ENCODE results near the gene PDE3B. TPM values are rescaled to one million over a fixed set of nuclear protein-coding genes. Genes with fewer than 3 reads are reported as not detected.

The PDE3B gene
- total RNA-seq, 2 donors from 2014 or later = 17.4 to 64.6 TPM

DNA sequence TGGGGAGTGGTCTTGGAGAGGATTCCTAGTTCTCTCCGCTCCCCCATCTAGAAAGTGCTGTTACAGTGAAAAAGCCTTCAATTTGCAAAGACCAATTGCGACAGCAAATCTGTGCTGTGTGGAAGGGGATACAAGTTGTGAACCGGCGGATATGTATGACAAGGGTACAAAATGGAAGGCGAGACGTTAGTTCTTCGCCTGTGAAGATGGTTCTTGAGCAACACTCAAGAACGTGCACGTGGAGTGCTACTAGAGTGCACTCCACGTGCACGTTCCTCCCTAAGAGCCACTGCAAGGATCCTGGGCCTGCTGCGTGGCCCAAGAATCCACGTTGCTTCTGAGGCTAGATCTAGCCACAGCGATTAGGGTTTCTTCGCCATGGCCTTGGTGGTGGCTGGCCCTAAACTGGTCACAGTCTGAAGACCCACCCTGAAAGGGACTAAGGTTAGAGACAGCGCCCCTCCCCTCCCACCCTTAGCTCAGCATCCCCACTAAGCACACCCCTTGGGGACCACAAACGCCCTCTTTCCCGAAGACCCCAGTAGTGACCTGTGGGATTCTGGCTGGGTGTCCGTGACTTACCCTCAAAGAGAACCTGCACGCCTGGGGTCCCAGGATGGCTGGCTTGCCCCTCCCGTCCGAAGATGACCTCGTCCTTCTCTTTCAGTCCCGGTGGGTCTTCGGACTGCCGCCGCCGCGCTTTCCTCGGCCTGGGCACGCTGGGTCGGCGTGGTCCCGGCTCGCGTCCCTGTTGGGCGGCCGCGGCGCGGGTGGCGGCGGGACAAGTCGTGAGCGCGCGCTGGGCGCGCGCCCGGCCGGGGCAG, 519 bp upstream of the PDE3B start:
- ATAC-seq (no peak), DNase-seq (peak in 2 of 4 donors; percentile 10 to 11)
- H3K27me3 ChIP-seq = no peaks in the 10 kb centered on the region
- H3K36me3 ChIP-seq (replicated peaks in 1 of 2; ENCODE audit: insufficient read depth in 1 of 2, low read depth in 2 of 2) = no peaks in the 10 kb centered on the region
- peak overlapping the region in 1 of 2 donors; percentile 15 for H3K4me3 ChIP-seq
- H3K4me1 ChIP-seq = peaks cover 19% of the 10 kb centered on the region
- whole genome bisulfite sequencing, 2 donors = 23 to 72% methylated on average over 13 to 52 of the region's 52 CpGs
- no peaks in the 10 kb centered on the region for H3K9me3 ChIP-seq
- TF ChIP-seq POLR2A (IDR thresholded peaks at IDR 0.05) = no peak
- TF ChIP-seq, protein P1, sequence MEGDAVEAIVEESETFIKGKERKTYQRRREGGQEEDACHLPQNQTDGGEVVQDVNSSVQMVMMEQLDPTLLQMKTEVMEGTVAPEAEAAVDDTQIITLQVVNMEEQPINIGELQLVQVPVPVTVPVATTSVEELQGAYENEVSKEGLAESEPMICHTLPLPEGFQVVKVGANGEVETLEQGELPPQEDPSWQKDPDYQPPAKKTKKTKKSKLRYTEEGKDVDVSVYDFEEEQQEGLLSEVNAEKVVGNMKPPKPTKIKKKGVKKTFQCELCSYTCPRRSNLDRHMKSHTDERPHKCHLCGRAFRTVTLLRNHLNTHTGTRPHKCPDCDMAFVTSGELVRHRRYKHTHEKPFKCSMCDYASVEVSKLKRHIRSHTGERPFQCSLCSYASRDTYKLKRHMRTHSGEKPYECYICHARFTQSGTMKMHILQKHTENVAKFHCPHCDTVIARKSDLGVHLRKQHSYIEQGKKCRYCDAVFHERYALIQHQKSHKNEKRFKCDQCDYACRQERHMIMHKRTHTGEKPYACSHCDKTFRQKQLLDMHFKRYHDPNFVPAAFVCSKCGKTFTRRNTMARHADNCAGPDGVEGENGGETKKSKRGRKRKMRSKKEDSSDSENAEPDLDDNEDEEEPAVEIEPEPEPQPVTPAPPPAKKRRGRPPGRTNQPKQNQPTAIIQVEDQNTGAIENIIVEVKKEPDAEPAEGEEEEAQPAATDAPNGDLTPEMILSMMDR (IDR thresholded peaks at IDR 0.05) = no peak
- intact Hi-C loops (cut with DNase I) = no loop called here
- H3K27ac ChIP-seq = peak overlapping the region in 3 of 4 donors; percentile 89 to 95 (median 92)

DNA sequence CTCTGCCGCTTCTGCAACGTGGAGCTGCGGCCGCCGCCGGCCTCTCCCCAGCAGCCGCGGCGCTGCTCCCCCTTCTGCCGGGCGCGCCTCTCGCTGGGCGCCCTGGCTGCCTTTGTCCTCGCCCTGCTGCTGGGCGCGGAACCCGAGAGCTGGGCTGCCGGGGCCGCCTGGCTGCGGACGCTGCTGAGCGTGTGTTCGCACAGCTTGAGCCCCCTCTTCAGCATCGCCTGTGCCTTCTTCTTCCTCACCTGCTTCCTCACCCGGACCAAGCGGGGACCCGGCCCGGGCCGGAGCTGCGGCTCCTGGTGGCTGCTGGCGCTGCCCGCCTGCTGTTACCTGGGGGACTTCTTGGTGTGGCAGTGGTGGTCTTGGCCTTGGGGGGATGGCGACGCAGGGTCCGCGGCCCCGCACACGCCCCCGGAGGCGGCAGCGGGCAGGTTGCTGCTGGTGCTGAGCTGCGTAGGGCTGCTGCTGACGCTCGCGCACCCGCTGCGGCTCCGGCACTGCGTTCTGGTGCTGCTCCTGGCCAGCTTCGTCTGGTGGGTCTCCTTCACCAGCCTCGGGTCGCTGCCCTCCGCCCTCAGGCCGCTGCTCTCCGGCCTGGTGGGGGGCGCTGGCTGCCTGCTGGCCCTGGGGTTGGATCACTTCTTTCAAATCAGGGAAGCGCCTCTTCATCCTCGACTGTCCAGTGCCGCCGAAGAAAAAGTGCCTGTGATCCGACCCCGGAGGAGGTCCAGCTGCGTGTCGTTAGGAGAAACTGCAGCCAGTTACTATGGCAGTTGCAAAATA, 816 bp downstream of the PDE3B start:
- intact Hi-C loops (cut with DNase I) = no loop called here
- peak; percentile 71 for ATAC-seq
- Histone ChIP-seq H3K27me3 (no peaks in the 10 kb centered on the region), H3K4me3 (peak overlapping the region; percentile 88 to 96), H3K9me3 (no peaks in the 10 kb centered on the region), H3K4me1 (peaks cover 19% of the 10 kb centered on the region), H3K27ac (peak overlapping the region; percentile 74 to 95 (median 90)), H3K36me3 (replicated peaks in 1 of 2; ENCODE audit: insufficient read depth in 1 of 2, low read depth in 2 of 2) (no peaks in the 10 kb centered on the region)
- TF ChIP-seq POLR2A (IDR thresholded peaks at IDR 0.05) = peak; percentile 27 to 56 (median 45)
- TF ChIP-seq, protein P1 (IDR thresholded peaks at IDR 0.05) = peak in 3 of 7 experiments; percentile 12 to 30 (median 13)
- 0% methylated on average over 2 to 65 of the region's 65 CpGs for WGBS, 2 donors
- DNase-seq = peak; percentile 45 to 61 (median 51)

DNA sequence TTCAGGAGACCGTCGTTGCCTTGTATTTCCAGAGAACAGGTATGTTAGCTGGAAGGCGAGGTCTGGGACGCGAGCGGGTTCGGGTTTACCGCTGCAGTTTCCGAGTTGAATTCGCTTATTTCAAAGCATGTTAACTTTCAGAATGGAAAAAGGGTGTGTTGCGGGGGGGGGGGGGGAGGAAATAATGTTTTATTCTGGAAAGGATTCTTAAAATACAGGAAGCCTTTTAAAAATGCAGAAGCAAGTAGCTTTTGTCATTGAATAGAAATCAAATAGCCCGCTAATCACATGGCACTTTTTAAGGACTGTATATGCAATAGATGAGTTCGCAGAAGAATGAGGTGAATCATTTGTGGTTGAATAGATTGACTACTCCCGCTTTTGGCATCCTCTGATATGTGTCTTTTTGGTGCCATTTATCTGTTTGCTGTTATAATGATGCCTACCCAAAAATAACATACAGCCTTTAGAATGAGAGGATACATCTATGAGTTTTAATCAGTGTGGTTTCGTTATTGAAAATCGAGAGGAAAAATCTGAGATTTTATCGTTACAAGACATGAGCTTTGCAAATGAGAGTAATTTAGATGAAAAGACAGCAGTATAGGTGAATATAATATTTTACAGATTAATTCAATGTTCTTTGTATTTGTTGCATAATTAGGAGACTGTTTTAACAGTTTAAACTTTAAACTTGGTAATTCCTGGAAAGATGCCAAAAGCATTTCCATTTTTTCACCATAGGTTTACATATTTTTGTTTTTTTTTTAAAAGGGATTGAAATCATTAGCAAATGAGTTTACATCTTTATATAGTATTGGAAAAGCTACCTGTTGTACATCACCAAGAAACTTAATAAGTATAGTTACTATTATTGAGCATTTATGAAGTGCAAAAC, 1.7 kb downstream of the PDE3B start:
- H3K27me3 ChIP-seq = no peaks in the 10 kb centered on the region
- H3K27ac ChIP-seq = peak overlapping the region; percentile 74 to 95 (median 90)
- H3K4me3 ChIP-seq = peak overlapping the region; percentile 88 to 96
- ATAC-seq = no peak
- DNase-seq = no peak
- 2 to 3% methylated on average over 17 of the region's 17 CpGs for WGBS, 2 donors
- H3K9me3 ChIP-seq = no peaks in the 10 kb centered on the region
- H3K36me3 ChIP-seq (replicated peaks in 1 of 2; ENCODE audit: insufficient read depth in 1 of 2, low read depth in 2 of 2) = no peaks in the 10 kb centered on the region
- no peak for TF ChIP-seq POLR2A (IDR thresholded peaks at IDR 0.05)
- TF ChIP-seq, protein P1 (IDR thresholded peaks at IDR 0.05) = no peak
- intact Hi-C loops (cut with DNase I) = no loop called here
- peaks cover 19% of the 10 kb centered on the region for H3K4me1 ChIP-seq

DNA sequence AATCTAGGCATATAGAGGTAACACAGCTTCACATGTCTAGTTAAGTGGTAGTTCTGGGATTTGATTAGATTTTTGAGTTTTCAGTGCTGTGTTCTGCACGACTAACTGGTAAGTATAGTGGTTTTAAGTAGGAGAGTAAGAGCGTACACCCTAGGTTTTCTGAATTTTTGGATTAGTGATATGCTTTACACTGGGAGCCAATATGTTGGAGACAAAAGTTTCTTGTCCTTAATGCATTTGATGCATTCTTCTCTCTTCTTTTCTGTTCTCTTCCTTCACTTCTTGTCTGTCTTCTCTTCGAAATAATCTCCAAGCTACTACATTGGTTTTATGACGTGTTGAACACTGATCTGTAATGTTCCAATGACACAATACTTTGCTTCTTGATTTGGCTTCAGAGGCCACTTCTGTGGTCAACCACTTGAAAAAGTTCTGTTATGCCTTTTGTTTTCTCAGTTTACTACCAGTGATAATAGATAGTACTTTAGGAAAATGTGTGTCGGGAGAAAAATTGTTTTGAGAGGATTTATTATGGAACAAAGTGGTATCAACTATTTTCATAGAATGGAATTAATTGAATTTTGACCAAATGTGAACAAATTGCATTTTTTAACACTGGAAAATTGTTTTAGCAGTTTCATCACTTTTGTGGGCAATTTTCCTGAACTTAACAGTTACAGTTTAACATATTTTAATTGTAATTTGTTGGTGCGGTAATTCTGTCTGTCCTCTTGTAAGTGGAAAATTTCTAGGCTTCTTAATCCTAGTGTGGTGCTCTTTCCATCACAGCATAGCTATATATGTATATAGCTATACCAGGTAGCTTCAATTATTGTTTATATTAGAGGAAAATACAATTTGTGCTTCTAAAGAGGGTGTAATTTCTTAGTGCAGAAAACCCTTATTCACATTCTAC, 2.6 kb downstream of the PDE3B start:
- peak overlapping the region in 2 of 4 donors; percentile 34 to 95 for H3K27ac ChIP-seq
- no peak for DNase-seq
- WGBS, 2 donors = 39% methylated on average over 6 of the region's 6 CpGs
- intact Hi-C loops (cut with DNase I) = no loop called here
- ATAC-seq = no peak
- H3K4me3 ChIP-seq = peak overlapping the region; percentile 6
- H3K36me3 ChIP-seq (replicated peaks in 1 of 2; ENCODE audit: insufficient read depth in 1 of 2, low read depth in 2 of 2) = no peaks in the 10 kb centered on the region
- no peak for TF ChIP-seq POLR2A (IDR thresholded peaks at IDR 0.05)
- TF ChIP-seq, protein P1 (IDR thresholded peaks at IDR 0.05) = no peak
- no peaks in the 10 kb centered on the region for H3K9me3 ChIP-seq
- no peaks in the 10 kb centered on the region for H3K27me3 ChIP-seq
- H3K4me1 ChIP-seq = peaks cover 19% of the 10 kb centered on the region
